RPMI7951 (cell line): ENCODE data around the gene COL4A6. TPM values are rescaled to one million over a fixed set of nuclear protein-coding genes. Genes with fewer than 3 reads are reported as not detected.

Experiments
- DNase-seq: peaks from one replicate; pipeline ENCODE4 v3.0.0-alpha.2; 2012; ENCODE audit warnings: low read depth
- total RNA-seq: library from RNA; depleted of rRNA; stranded (reverse); fragments of >200 nt; shearing (Covaris generic); gene quantifications from 2 replicates; pipeline ENCODE4 v1.2.3, GENCODE V29; 2014

Gene COL4A6
- total RNA-seq, 1 experiment from 2014 or later = 0.60 TPM

DNA sequence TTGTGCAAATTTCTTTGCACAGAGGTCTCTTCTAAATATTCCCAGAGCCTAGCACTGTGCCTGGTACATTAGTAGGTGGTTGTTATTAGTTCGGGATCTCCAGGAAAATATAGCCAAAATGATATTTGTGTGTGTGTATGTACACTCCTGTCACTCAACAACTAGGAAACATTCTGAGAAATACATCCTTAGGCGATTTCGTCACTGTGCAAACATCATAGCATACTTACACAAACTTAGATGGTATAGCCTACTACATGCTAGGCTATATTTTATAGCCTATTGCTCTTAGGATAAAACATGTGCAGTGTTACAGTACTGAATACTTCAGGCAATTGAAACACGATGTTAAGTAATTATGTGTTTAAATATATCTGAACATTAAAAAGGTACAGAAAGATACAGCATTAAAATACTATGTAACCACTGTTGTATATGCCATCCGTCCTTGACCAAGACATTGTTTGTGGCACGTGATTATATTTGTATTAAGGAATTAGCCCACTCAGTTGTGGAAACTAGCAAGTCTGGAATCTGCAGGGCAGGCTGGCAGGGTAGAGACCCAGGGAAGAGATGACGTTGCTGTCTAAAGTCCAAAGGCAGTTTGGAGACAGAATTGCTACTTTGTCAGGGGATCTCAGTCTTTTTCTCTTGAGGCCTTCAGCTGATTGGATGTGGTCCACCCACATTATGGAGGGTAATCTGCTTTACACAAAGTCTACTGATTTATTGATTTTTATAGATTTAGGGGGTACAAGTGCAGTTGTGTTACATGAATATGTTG is 106.9 kb downstream of the COL4A6 start:
- DNase-seq = no peak

GRCh38 chrX:108323751-108324150 is 114.5 kb downstream of the COL4A6 start:
- no peak for DNase-seq

DNA sequence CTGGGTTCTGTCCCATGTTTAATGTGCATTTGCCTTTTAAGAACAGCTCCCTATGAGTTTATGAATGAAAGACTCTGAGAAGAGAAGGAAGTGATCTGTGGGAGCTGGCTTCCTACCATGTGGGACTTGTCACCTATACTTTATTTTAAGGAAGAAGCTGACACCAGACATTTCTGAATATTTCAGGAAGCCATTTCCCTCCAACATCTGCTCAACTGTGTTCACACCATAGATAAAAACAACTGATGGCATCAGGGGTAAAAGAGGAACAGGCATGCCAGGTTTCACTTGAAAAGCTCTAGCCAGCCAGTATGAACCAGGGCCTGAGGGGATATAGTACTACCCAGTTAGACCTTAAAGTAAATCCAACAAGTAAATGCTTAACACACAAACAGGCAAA is 116.0 kb downstream of the COL4A6 start:
- no peak for DNase-seq

GRCh38 chrX:108316456-108316855 is 121.8 kb downstream of the COL4A6 start:
- no peak for DNase-seq

- no peak for DNase-seq
These were observed 124.6 kb downstream of the COL4A6 start for GRCh38 chrX:108313669-108314068.

GRCh38 chrX:108312957-108313356 is 125.3 kb downstream of the COL4A6 start:
- peak; percentile 76 for DNase-seq

- DNase-seq = no peak
These were observed 126.2 kb downstream of the COL4A6 start for GRCh38 chrX:108312011-108312410.

GRCh38 chrX:108310506-108310905 is 127.7 kb downstream of the COL4A6 start:
- DNase-seq = no peak

- DNase-seq = peak; percentile 76
These were observed 129.1 kb downstream of the COL4A6 start for GRCh38 chrX:108309144-108309543.

- no peak for DNase-seq
These were observed 130.8 kb downstream of the COL4A6 start for GRCh38 chrX:108307132-108308085.

GRCh38 chrX:108306086-108306485 is 132.1 kb downstream of the COL4A6 start:
- no peak for DNase-seq

GRCh38 chrX:108304757-108305156 is 133.5 kb downstream of the COL4A6 start:
- no peak for DNase-seq

- DNase-seq = no peak
These were observed 134.0 kb downstream of the COL4A6 start for GRCh38 chrX:108304210-108304609.

DNA sequence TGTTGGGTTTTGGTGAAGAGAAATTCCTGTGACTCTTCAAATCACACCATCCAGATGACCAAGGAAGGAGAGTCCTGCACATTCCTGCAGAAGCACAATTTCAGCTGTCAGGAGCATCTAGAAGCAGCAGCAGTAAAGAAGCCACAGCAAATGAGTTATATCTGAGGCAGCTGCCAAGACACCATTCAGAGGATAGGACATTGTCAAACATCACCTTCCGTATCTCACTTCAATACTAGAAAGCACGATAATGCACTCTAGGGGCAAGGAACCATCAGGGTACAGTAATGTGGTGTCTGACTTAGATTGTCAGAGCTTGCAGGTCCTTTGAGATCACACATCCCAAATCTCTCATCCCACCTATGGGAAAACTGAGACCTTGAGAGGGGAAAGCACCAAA is 134.5 kb downstream of the COL4A6 start:
- no peak for DNase-seq

DNA sequence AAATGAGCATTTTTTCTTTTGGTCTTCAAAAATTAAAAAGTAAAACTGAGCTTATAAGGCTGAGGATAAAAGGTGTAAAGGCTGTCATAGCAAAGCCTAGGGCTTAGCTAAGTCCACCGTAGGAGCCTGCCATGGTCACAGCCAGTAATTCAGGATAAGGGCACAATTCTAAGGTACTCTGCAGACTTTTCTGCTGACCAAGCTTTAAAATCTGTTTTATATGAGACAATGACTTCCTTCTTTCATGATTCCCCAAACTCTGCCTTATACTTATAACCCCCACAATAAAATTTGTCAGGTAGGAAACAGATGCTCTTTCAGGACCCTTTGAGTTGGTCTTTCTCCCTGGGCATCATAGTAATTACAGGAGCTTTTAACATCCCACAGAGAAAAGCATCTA is 138.5 kb downstream of the COL4A6 start:
- DNase-seq = no peak

DNA sequence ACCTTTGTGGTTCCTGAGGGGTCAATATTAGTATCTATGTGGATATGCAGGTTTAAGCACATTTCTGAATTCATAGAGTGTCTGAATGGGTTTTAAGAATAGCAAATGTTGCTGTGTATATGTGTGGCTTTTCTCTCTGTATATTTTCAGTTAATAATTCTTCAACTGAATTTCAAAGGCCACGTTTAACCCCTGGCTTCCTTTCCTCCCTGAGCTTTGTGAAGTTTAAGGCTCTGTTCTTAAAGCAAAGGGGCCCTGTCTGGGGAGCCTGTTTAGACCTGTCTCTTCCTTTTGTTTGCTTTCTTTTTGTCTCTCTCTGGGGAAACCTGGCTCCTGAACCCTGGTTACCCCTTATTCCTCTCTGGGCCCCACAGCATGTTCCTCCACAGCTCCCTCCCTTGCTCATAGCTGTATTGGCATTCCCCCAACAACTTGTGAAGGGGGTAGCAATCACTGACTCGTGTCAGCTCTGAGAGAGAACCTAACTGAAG is 139.1 kb downstream of the COL4A6 start:
- DNase-seq = peak; percentile 8

DNA sequence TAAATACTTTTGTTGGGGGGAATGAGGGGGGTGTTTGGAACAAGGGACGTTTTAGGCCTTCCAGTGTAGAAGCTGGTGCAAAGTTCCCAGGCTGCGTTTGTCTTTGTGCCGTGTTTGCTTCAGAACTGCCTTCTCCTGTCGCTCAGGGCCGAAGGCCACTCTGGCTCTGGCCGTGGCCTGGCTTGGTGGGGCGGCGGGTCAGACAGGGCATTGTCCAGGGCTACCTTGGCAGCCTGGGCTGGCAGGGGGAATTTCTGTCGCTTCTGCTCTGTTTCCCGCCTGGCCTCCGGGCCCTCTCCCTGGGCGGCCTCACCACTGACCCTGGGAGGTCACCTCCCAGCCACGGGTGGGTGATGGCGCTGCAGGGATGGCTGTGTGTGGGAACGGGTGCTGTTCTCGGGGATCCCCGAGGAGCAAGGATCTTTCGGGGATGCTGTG is 140.0 kb downstream of the COL4A6 start:
- no peak for DNase-seq

GRCh38 chrX:108297290-108297689 is 140.9 kb downstream of the COL4A6 start:
- DNase-seq = no peak

DNA sequence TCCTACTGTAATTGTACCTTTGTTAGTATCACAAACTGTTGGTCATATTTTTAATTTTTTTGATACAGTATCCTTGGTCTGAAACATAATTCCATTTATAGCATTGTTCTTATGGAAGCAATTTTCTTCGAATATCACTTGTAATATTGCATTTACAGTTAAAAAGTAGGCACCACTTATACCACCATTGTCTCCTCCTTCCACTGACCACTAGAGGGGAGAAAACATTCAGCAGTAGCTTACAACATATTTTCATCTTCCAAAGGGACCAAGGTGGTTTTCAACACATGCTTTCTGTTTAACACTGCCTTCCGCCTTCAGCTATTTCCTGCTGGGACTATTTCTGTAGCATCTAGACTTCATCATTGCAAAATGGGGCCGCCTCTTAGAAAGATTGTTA is 146.2 kb downstream of the COL4A6 start:
- no peak for DNase-seq

- no peak for DNase-seq
These were observed 152.3 kb downstream of the COL4A6 start for GRCh38 chrX:108285918-108286317.

DNA sequence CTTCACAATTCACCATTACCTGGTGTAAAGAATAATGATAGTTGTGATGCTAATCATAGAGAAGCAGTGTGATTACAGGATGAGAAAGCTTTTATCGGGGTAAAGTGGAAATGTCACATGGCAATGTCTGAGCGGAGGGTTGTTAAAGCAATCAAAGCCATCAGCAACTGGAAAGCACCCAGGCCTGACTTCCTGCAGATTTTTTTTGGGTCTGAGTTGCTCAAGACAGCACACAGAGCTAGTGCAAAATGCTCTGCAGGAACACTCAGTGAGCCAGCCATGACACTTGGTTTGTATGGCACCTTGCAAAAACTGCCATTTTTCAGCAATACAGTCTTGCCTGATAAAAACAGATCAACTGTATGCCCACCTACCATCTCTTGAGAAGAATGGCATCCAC is 152.9 kb downstream of the COL4A6 start:
- no peak for DNase-seq

DNA sequence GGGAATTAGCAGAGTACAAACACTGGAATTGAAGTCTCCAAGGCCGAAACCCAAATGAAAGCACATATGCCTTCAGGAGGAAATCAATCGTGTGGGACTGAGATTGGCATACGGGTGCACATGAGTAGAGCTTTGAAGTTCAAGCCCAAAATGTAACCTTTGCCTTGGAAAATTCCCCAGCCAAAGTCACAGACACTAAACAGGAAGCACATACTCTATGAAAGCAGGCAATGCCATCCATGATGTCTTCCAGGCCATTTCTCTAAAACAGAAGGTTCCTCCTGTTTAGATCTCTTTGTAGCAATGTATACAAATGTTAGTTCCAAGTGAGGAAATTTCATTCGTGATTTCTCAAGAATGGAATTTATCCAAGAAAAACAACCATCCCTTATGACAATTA is 162.5 kb downstream of the COL4A6 start:
- no peak for DNase-seq

GRCh38 chrX:108271397-108271787 is 166.8 kb downstream of the COL4A6 start:
- DNase-seq = no peak
